ENCODE data around the gene PARP12. TPM values are rescaled to one million over a fixed set of nuclear protein-coding genes. Genes with fewer than 3 reads are reported as not detected.
A peak's percentile ranks its signal among the peaks of the same experiment; 100 is the strongest.
"Not testable (repeated sequence)": the region's sequence is repeated elsewhere in the genome, so short reads cannot be mapped to it uniquely, and the experiment has no call there.

PARP12 gene, protein sequence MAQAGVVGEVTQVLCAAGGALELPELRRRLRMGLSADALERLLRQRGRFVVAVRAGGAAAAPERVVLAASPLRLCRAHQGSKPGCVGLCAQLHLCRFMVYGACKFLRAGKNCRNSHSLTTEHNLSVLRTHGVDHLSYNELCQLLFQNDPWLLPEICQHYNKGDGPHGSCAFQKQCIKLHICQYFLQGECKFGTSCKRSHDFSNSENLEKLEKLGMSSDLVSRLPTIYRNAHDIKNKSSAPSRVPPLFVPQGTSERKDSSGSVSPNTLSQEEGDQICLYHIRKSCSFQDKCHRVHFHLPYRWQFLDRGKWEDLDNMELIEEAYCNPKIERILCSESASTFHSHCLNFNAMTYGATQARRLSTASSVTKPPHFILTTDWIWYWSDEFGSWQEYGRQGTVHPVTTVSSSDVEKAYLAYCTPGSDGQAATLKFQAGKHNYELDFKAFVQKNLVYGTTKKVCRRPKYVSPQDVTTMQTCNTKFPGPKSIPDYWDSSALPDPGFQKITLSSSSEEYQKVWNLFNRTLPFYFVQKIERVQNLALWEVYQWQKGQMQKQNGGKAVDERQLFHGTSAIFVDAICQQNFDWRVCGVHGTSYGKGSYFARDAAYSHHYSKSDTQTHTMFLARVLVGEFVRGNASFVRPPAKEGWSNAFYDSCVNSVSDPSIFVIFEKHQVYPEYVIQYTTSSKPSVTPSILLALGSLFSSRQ
- 10 to 100 TPM in 9 of 10 donors, 1 to 10 TPM in 1; 9.9 to 48.3 (median 13.1) TPM for total RNA-seq
- polyA plus RNA-seq, result 10 to 100 TPM in 1 of 2 donors, 1 to 10 TPM in 1; 6.7 to 27.1 TPM
- long read RNA-seq, donor 1, transcript PARP12-201 (12 exons, 3,796 nt), result major isoform, 24 of 33 reads
- long read RNA-seq, donor 1, partial matches to known transcripts, result 3 of 33 reads
- long read RNA-seq, donor 1, other reads (novel, unspliced or antisense), result 6 of 33 reads
- long read RNA-seq, donor 2, partial matches to known transcripts, result 1 of 17 reads
- long read RNA-seq, donor 2, other reads (novel, unspliced or antisense), result 11 of 17 reads
- long read RNA-seq, donor 3, transcript PARP12-201 (12 exons, 3,796 nt), result major isoform, 5 of 17 reads
- long read RNA-seq, donor 3, partial matches to known transcripts, result 8 of 17 reads
- long read RNA-seq, donor 3, other reads (novel, unspliced or antisense), result 3 of 17 reads

DNA sequence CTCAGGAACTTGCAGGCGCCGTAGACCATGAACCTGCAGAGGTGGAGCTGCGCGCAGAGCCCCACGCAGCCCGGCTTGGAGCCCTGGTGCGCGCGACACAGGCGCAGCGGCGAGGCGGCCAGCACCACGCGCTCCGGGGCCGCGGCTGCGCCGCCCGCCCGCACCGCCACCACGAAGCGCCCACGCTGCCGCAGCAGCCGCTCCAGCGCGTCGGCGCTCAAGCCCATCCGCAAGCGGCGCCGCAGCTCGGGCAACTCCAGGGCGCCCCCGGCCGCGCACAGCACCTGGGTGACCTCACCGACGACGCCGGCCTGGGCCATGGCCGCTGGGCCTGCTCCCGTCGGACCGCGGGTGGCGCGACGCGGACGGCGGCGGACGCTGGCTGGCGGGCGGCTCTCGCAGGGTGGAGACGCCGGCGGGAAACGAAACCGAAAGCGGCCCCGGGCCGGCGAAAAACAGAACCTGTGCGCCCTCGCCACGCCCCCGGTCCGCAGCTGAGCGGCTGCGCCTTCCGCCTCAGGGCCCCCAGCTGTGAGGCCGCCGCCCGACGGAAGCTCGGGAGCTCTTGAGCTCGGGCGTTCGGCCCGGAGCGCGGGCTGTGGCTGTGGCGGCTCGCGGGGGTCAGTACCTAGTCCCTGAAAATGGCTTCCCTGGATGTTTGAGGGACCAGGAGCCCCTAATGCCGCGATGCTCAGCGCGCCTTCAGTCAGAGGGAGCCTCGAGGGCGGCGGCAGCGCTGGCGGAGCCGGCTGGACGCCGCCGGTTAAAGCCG is at the start of gene PARP12:
Gene PARP12, minus strand, starts transcription at position 424 of the 772 bp plus-strand sequence. Its CDS starts 104 bp downstream, at position 320.
- Histone ChIP-seq H3K9me3 (peaks cover 0 to 23% (median 15%) of the 10 kb centered on the region in 11 donors), H3K4me3 (peak within 1 kb of the TSS; percentile 48 to 85 (median 66)), H3K36me3 (peaks cover 0 to 3% (median 0%) of the 10 kb centered on the region in 9 donors), H3K4me1 (peaks cover 10 to 51% (median 35%) of the 10 kb centered on the region in 9 donors), H3K27me3 (no peaks in the 10 kb centered on the region), H3K27ac (peak within 1 kb of the TSS; percentile 70 to 96 (median 92))
- WGBS, 2 donors, result 0% methylated on average over 88 to 106 of the region's 106 CpGs
- peak; percentile 68 to 94 (median 86) for ATAC-seq
- intact Hi-C loops (cut with DNase I), result no loop called here
- DNase-seq, result peak; percentile 90 to 93
- TF ChIP-seq, protein P1, sequence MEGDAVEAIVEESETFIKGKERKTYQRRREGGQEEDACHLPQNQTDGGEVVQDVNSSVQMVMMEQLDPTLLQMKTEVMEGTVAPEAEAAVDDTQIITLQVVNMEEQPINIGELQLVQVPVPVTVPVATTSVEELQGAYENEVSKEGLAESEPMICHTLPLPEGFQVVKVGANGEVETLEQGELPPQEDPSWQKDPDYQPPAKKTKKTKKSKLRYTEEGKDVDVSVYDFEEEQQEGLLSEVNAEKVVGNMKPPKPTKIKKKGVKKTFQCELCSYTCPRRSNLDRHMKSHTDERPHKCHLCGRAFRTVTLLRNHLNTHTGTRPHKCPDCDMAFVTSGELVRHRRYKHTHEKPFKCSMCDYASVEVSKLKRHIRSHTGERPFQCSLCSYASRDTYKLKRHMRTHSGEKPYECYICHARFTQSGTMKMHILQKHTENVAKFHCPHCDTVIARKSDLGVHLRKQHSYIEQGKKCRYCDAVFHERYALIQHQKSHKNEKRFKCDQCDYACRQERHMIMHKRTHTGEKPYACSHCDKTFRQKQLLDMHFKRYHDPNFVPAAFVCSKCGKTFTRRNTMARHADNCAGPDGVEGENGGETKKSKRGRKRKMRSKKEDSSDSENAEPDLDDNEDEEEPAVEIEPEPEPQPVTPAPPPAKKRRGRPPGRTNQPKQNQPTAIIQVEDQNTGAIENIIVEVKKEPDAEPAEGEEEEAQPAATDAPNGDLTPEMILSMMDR (IDR thresholded peaks at IDR 0.05), result peak in 1 of 9 donors; percentile 7

DNA sequence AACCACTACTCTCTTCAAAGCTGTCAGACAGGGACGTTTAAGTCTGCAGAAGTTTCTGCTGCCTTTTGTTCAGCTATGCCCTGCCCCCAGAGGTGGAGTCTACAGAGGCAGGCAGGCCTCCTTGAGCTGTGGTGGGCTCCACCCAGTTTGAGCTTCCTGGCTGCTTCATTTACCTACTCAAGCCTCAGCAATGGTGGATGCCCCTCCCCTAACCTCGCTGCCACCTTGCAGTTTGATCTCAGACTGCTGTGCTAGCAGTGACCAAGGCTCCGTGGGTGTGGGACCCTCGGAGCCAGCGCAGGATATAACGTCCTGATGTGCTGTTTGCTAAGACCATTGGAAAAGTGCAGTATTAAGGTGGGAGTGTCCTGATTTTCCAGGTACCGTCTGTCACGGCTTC is 46.0 kb upstream of the PARP12 start:
- H3K4me3 ChIP-seq; DNase-seq; H3K27ac ChIP-seq; H3K9me3 ChIP-seq; H3K27me3 ChIP-seq; intact Hi-C loops (cut with DNase I); H3K4me1 ChIP-seq; ATAC-seq: not testable (repeated sequence)
- 88 to 91% methylated on average over 8 of the region's 8 CpGs for WGBS, 2 donors
- peaks cover 0 to 75% (median 26%) of the 10 kb centered on the region in 9 donors for H3K36me3 ChIP-seq

DNA sequence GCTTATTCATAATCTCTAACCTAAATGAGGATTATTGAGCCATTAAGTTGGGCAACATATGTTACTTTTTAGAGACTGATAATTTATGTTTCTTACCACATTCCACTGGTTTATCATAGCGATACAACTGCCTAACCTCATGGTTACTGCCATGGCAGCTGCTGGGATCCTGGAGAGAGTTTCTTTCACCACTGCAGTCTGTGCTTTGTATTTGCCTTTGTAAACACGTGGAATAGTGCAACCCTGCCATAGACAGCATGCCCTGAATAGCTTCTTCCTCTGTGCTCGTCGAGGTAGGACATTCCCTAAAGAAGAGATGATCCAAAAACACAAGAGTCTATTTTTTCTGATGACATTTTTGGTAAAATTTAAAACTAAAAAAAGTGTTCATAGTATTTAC is 33.7 kb upstream of the PARP12 start:
- WGBS, 2 donors, result 84% methylated on average over 4 of the region's 4 CpGs

DNA sequence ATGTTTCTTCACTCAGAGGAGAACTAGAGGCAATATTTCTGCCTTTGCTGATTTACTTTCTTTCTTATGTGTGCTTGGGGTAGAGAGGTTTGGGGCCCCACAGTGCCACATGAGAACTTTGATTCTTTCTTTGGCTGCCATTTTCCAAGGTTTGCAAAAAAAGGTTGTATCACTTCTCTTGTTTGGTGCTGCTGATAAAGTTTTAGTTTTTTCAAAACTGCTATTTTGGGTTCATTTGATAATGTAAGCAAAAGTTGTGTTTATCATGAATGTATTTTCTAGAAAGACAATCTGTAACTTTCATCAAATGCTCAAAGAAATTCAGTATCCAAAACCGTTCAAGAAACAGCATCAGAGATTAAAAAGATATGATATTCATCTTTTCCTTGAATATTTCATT is 30.6 kb upstream of the PARP12 start:
- no peak for DNase-seq
- intact Hi-C loops (cut with DNase I), result no loop called here
- 76 to 81% methylated on average over 1 of the region's 1 CpG for WGBS, 2 donors
- Histone ChIP-seq H3K9me3 (no peaks in the 10 kb centered on the region), H3K27me3 (no peaks in the 10 kb centered on the region), H3K4me3 (no peak overlapping the region), H3K36me3 (peaks cover 0 to 100% (median 77%) of the 10 kb centered on the region in 9 donors), H3K27ac (no peak overlapping the region), H3K4me1 (no peaks in the 10 kb centered on the region)
- TF ChIP-seq, protein P1 (IDR thresholded peaks at IDR 0.05), result no peak
- ATAC-seq, result no peak

More for the DNA sequence above, 33.7 kb upstream of the PARP12 start:
- no peaks in the 10 kb centered on the region for H3K9me3 ChIP-seq
- H3K4me1 ChIP-seq, result no peaks in the 10 kb centered on the region
- TF ChIP-seq, protein P1 (IDR thresholded peaks at IDR 0.05), result no peak
- intact Hi-C loops (cut with DNase I), result no loop called here
- peaks cover 0 to 100% (median 71%) of the 10 kb centered on the region in 9 donors for H3K36me3 ChIP-seq
- DNase-seq, result no peak
- no peak overlapping the region for H3K4me3 ChIP-seq
- H3K27ac ChIP-seq, result no peak overlapping the region
- H3K27me3 ChIP-seq, result no peaks in the 10 kb centered on the region
- no peak for ATAC-seq

Data from heart right ventricle (tissue), 16 donors.